DOHH2 (cell line): Measurements from ENCODE around the gene MPI.

Experiments used
- H3F3A ChIP-seq: fragments of 200-600 bp; sonication (generic), shearing (Covaris generic); 2 replicates; pipeline ENCODE4 v1.6.0; 2016; ENCODE audit warnings: antibody characterized with exemption, mild to moderate bottlenecking; ENCODE audit not compliant: control insufficient read depth, insufficient read depth
- H3K27ac ChIP-seq: fragments of 200-600 bp; sonication (generic); 2 replicates; pipeline ENCODE4 v1.5.1; 2014; ENCODE audit warnings: low read depth, mild to moderate bottlenecking, low read length, moderate library complexity
- H3K27me3 ChIP-seq: fragments of 200-600 bp; sonication (generic); 2 replicates; pipeline ENCODE4 v1.6.1; 2014; ENCODE audit warnings: mild to moderate bottlenecking, low read length, mixed read lengths; ENCODE audit not compliant: control insufficient read depth
- H3K36me3 ChIP-seq: fragments of 200-600 bp; sonication (generic); 2 replicates; pipeline ENCODE4 v1.6.1; 2014; ENCODE audit warnings: mild to moderate bottlenecking, low read length, moderate library complexity, mixed read lengths; ENCODE audit not compliant: control insufficient read depth
- H3K4me1 ChIP-seq: fragments of 200-600 bp; sonication (generic); 2 replicates; pipeline ENCODE4 v1.6.1; 2014; ENCODE audit warnings: mild to moderate bottlenecking, low read length, mixed read lengths; ENCODE audit not compliant: control insufficient read depth
- H3K4me2 ChIP-seq: fragments of 200-600 bp; sonication (generic); 2 replicates; pipeline ENCODE4 v1.6.0; 2014; ENCODE audit warnings: mild to moderate bottlenecking, low read length, moderate library complexity
- H3K4me3 ChIP-seq: fragments of 200-600 bp; sonication (generic); 2 replicates; pipeline ENCODE4 v1.5.1; 2014; ENCODE audit warnings: mild to moderate bottlenecking, low read length, mixed read lengths
- H3K79me2 ChIP-seq: fragments of 200-600 bp; sonication (generic); 2 replicates; pipeline ENCODE4 v1.6.1; 2014; ENCODE audit warnings: mild to moderate bottlenecking, low read length, mixed read lengths; ENCODE audit not compliant: control insufficient read depth
- H3K9me2 ChIP-seq: fragments of 200-600 bp; sonication (generic); replicated peaks from 2 replicates; pipeline ENCODE4 v1.6.1; 2014; ENCODE audit warnings: mild to moderate bottlenecking, low read length, mixed read lengths; ENCODE audit not compliant: control insufficient read depth
- H3K9me3 ChIP-seq: fragments of 200-600 bp; sonication (generic); 2 replicates; pipeline ENCODE4 v1.6.1; 2014; ENCODE audit warnings: antibody characterized with exemption, low read length, mixed read lengths; ENCODE audit not compliant: control insufficient read depth, insufficient read depth
- H4K20me1 ChIP-seq: fragments of 200-600 bp; sonication (generic); 2 replicates; pipeline ENCODE4 v1.6.0; 2014; ENCODE audit warnings: low read depth, mild to moderate bottlenecking, antibody characterized with exemption, low read length, moderate library complexity; ENCODE audit not compliant: control insufficient read depth, insufficient read depth
- CTCF ChIP-seq: fragments of 200-600 bp; sonication (generic); IDR thresholded peaks from one replicate; pipeline ENCODE4 v1.5.1; 2014; ENCODE audit warnings: antibody characterized with exemption, mild to moderate bottlenecking, low read depth, low read length; ENCODE audit not compliant: poor library complexity, severe bottlenecking
- EZH2phosphoT487 ChIP-seq: fragments of 200-600 bp; sonication (generic); IDR thresholded peaks from 2 replicates; pipeline ENCODE4 v1.6.1; 2017; ENCODE audit warnings: borderline replicate concordance, mild to moderate bottlenecking, antibody characterized with exemption, low read length, moderate library complexity, mixed read lengths

Gene MPI

GRCh38 chr15:74937272-74937589 is 47.4 kb downstream of the MPI start:
- Histone ChIP-seq H3K4me3 (peak overlapping the region; percentile 87), H3K9me2 (no peaks in the 10 kb centered on the region), H3K36me3 (peaks cover 34% of the 10 kb centered on the region), H3K27ac (peak overlapping the region; percentile 72), H3K9me3 (no peaks in the 10 kb centered on the region), H3K79me2 (peaks cover 57% of the 10 kb centered on the region), H3K4me2 (peak overlapping the region; percentile 89), H3F3A (0 out of 2 replicates have a peak, but pooled peaks cover 3% of the 10 kb centered on the region), H4K20me1 (peaks cover 15% of the 10 kb centered on the region; the same call in 1 of the 2 replicates), H3K4me1 (peaks cover 37% of the 10 kb centered on the region), H3K27me3 (no peaks in the 10 kb centered on the region)
- TF ChIP-seq EZH2phosphoT487: no peak

GRCh38 chr15:74937590-74938371 is 47.9 kb downstream of the MPI start, which contains the start of gene COX5A:
COX5A (minus strand) TSS chr15:74938073; CDS start chr15:74938014, 59 bp downstream.
- Histone ChIP-seq H3K79me2 (peaks cover 51% of the 10 kb centered on the region), H3K36me3 (peaks cover 31% of the 10 kb centered on the region), H3K4me2 (peak within 1 kb of the TSS; percentile 89), H3F3A (0 out of 2 replicates have a peak, but pooled peaks cover 3% of the 10 kb centered on the region), H3K27me3 (no peaks in the 10 kb centered on the region), H3K9me2 (no peaks in the 10 kb centered on the region), H3K9me3 (no peaks in the 10 kb centered on the region), H3K4me3 (peak within 1 kb of the TSS; percentile 87), H3K27ac (peak within 1 kb of the TSS; percentile 72), H4K20me1 (peaks cover 15% of the 10 kb centered on the region; the same call in 1 of the 2 replicates), H3K4me1 (peaks cover 32% of the 10 kb centered on the region)
- TF ChIP-seq CTCF: no peak
- no peak for TF ChIP-seq EZH2phosphoT487

GRCh38 chr15:74950078-74950908 is 60.5 kb downstream of the MPI start:
- Histone ChIP-seq H3K79me2 (peaks cover 14% of the 10 kb centered on the region), H3K9me3 (no peaks in the 10 kb centered on the region), H3K36me3 (no peaks in the 10 kb centered on the region), H3K27me3 (no peaks in the 10 kb centered on the region), H3K9me2 (no peaks in the 10 kb centered on the region), H3K4me3 (no peak overlapping the region), H3F3A (no peaks in the 10 kb centered on the region), H4K20me1 (0 out of 2 replicates have a peak, but pooled peaks cover 3% of the 10 kb centered on the region), H3K4me2 (no peak overlapping the region), H3K27ac (no peak overlapping the region), H3K4me1 (peaks cover 17% of the 10 kb centered on the region)
- TF ChIP-seq CTCF (peak; percentile 99), EZH2phosphoT487 (no peak)

GRCh38 chr15:74951006-74951405 is 61.2 kb downstream of the MPI start:
- H3K4me3 ChIP-seq: no peak overlapping the region
- no peaks in the 10 kb centered on the region for H3K9me2 ChIP-seq
- no peaks in the 10 kb centered on the region for H3K36me3 ChIP-seq
- H3K4me2 ChIP-seq: no peak overlapping the region
- peaks cover 21% of the 10 kb centered on the region for H3K79me2 ChIP-seq
- H3K4me1 ChIP-seq: peaks cover 24% of the 10 kb centered on the region
- H3K27me3 ChIP-seq: no peaks in the 10 kb centered on the region
- H3K27ac ChIP-seq: no peak overlapping the region
- TF ChIP-seq CTCF: no peak
- TF ChIP-seq EZH2phosphoT487: no peak
- peaks cover 5% of the 10 kb centered on the region; the same call in 1 of the 2 replicates for H4K20me1 ChIP-seq
- no peaks in the 10 kb centered on the region for H3F3A ChIP-seq
- H3K9me3 ChIP-seq: no peaks in the 10 kb centered on the region
